ENCODE measurements around the gene CHST8. TPM values are rescaled to one million over a fixed set of nuclear protein-coding genes. Genes with fewer than 3 reads are reported as not detected.

The CHST8 gene
- total and polyA plus RNA-seq, 2 of the 13 experiments (the other 11 are each of a cell fraction or from before 2014, with no cell fraction given), result not detected

- TF ChIP-seq ZFP36L1 (CRISPR knock-in tag; IDR thresholded peaks at IDR 0.05), result no peak
- TF ChIP-seq ZSCAN31 (CRISPR knock-in tag; IDR thresholded peaks at IDR 0.05; ENCODE audit: low read depth), result no peak
- no peak for TF ChIP-seq ZNF274 (CRISPR knock-in tag; IDR thresholded peaks at IDR 0.05)
- no peak for TF ChIP-seq ZNF556 (CRISPR knock-in tag; IDR thresholded peaks at IDR 0.05; ENCODE audit: borderline replicate concordance)
- TF ChIP-seq ZSCAN20 (CRISPR knock-in tag; IDR thresholded peaks at IDR 0.05; ENCODE audit: borderline replicate concordance), result no peak
- TF ChIP-seq ZNF205 (CRISPR knock-in tag; IDR thresholded peaks at IDR 0.05), result no peak
- TF ChIP-seq ZNF883 (CRISPR knock-in tag; IDR thresholded peaks at IDR 0.05; ENCODE audit: not compliant biosample characterization), result no peak
Measured at GRCh38 chr19:33606556-33606955, 15.2 kb upstream of the CHST8 start (continued).

- POLR2A ChIA-PET, result no interaction called here
- no peak for FAIRE-seq
- in situ Hi-C loops (cut with HindIII; ENCODE audit: extremely low pct_ligation_motif_present, low pct_unique_long_range_greater_than_20kb) (no loop called here), intact Hi-C loops (cut with micrococcal nuclease; ENCODE audit: unreplicated experiment) (no loop called here)
- no peak overlapping the region for H3K4me3 ChIP-seq (replicated peaks in 1 of 3; ENCODE audit: insufficient read depth in 1 of 3, low read depth in 2 of 3, low read length in 3 of 3)
- peaks cover 8% of the 10 kb centered on the region; the same call in 1 of the 2 replicates for H3K9me3 ChIP-seq (ENCODE audit: low read length)
- no peak for TF ChIP-seq ZFY (CRISPR knock-in tag; IDR thresholded peaks at IDR 0.05)
- TF ChIP-seq ETV5 (CRISPR knock-in tag; IDR thresholded peaks at IDR 0.05; ENCODE audit: borderline replicate concordance), result no peak
- no peak for TF ChIP-seq PAX8 (CRISPR knock-in tag; IDR thresholded peaks at IDR 0.05; ENCODE audit: borderline replicate concordance)
- TF ChIP-seq AKNA (CRISPR knock-in tag; IDR thresholded peaks at IDR 0.05; ENCODE audit: borderline replicate concordance), result no peak
- TF ChIP-seq DRAP1 (CRISPR knock-in tag; IDR thresholded peaks at IDR 0.05), result no peak
- no peak for TF ChIP-seq ZNF609 (CRISPR knock-in tag; IDR thresholded peaks at IDR 0.05; ENCODE audit: borderline replicate concordance)
- no peak for TF ChIP-seq THYN1 (CRISPR knock-in tag; IDR thresholded peaks at IDR 0.05; ENCODE audit: borderline replicate concordance, low read depth)
- 0% methylated on average over 1 of the region's 1 CpG for WGBS (ENCODE audit: low lambda C conversion rate)
- no peak overlapping the region for H2AFZ ChIP-seq (ENCODE audit: low read length)
- no peaks in the 10 kb centered on the region for H3K36me3 ChIP-seq (replicated peaks in 1 of 2; ENCODE audit: control insufficient read depth in 1 of 2, insufficient read depth in 2 of 2, low read length in 2 of 2)
- peaks cover 0 to 15% of the 10 kb centered on the region in 2 experiments; a peak in 2 of 5 replicates for H3K27me3 ChIP-seq (ENCODE audit: control insufficient read depth in 1 of 2, insufficient read depth in 2 of 2, low read length in 2 of 2)
- no peak for DNase-seq (ENCODE audit: low spot score)
- CTCF ChIA-PET (ENCODE audit: low intra/inter-chr PET ratio, low total read pairs), result no interaction called here
- no peaks in the 10 kb centered on the region for H3K4me1 ChIP-seq (ENCODE audit: insufficient read depth, low read length)
- no peak overlapping the region for H3K9ac ChIP-seq (ENCODE audit: insufficient read depth, low read depth, low read length)
- no peaks in the 10 kb centered on the region for H3K79me2 ChIP-seq (ENCODE audit: insufficient read depth, low read length)
- no peak overlapping the region for H3K27ac ChIP-seq (ENCODE audit: extremely low read length, insufficient read depth, low read length)
- no peaks in the 10 kb centered on the region for H4K20me1 ChIP-seq (ENCODE audit: insufficient read depth, low read length)
- no peak overlapping the region for H3K4me2 ChIP-seq (ENCODE audit: low read depth, low read length)
- no TSS peak for BruUV-seq (replicated peaks)
- no peak for ATAC-seq
Measured at GRCh38 chr19:33609353-33609752, 12.4 kb upstream of the CHST8 start.

Data from HepG2 (cell line).